Memory B cell (primary cell): Measurements from ENCODE around the gene ITCH.
A peak's percentile ranks its signal among the peaks of the same experiment; 100 is the strongest.
"Not testable (repeated sequence)": the region's sequence is repeated elsewhere in the genome, so short reads cannot be mapped to it uniquely, and the experiment has no call there.

ENCODE experiments used
- ATAC-seq: fragments of 150-1000 bp; cut with Tn5 transposase; 2 replicates; pipeline ENCODE4 v1.10.0; 2021; ENCODE audit warnings: low read depth, mild to moderate bottlenecking, moderate library complexity
- DNase-seq, 2 donors: peaks; one replicate each; pipeline ENCODE4 v3.0.0; 2022; ENCODE audit warnings: low spot score in 2 of 2
- H3K27ac Mint-ChIP-seq: one replicate; pipeline ENCODE4 v1.8.0; 2022; ENCODE audit warnings: mild to moderate bottlenecking, moderate library complexity, mixed read lengths
- H3K27me3 Mint-ChIP-seq: one replicate; pipeline ENCODE4 v1.8.0; 2022; ENCODE audit warnings: mixed read lengths
- H3K36me3 Mint-ChIP-seq: one replicate; pipeline ENCODE4 v1.8.0; 2022; ENCODE audit warnings: mild to moderate bottlenecking, mixed read lengths
- H3K4me1 Mint-ChIP-seq: one replicate; pipeline ENCODE4 v1.8.0; 2022; ENCODE audit warnings: mixed read lengths
- H3K4me3 Mint-ChIP-seq: one replicate; pipeline ENCODE4 v1.8.0; 2022; ENCODE audit warnings: mild to moderate bottlenecking, moderate library complexity, mixed read lengths
- H3K9me3 Mint-ChIP-seq: one replicate; pipeline ENCODE4 v1.8.0; 2022; ENCODE audit warnings: mixed read lengths

ITCH gene

DNA sequence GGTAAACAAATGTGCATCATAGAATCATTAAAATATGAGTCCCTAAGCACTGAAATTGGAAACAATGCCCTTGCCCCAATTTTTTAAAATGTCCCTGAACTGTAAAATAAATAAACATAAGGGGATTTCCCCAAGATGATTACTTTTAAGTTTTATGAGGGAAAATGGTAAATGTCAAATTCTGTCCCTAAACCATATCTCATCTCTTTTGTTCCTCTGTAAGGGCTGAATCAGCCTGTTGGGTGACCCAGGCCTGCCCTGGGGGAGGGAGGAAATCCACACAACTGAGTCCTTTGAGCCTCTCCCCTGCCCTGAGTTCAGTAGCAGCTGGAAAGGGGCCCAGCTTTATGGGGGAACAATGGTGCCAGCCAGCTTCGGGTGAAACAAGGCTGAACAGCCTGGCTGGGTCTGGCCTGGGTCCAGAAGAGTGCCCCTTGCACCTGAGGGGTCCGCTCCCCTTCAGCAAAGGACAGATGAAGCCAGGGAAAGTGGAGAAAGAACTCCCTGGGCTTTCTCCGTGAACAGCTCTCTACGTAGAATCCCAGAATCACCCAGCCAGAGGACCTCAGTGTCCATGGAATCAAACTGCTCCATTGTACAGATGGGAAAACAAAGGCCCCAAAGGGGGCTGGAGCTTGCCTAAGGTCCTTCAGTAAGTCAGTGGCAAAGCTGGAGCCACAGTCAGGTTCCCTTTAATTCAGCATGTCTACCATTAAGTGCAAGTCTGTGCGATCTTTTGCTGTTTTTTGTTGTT lies 28.2 kb upstream of the ITCH start:
- ATAC-seq (no peak), DNase-seq (no peak)
- no peaks in the 10 kb centered on the region for H3K27me3 Mint-ChIP-seq
- H3K9me3 Mint-ChIP-seq, result no peaks in the 10 kb centered on the region
- H3K4me1 Mint-ChIP-seq, result peaks cover 9% of the 10 kb centered on the region
- no peak overlapping the region for H3K4me3 Mint-ChIP-seq
- H3K36me3 Mint-ChIP-seq, result no peaks in the 10 kb centered on the region
- H3K27ac Mint-ChIP-seq, result peak overlapping the region; percentile 53

- Mint-ChIP-seq H3K27ac (peak overlapping the region; percentile 93), H3K27me3 (no peaks in the 10 kb centered on the region), H3K36me3 (no peaks in the 10 kb centered on the region), H3K9me3 (no peaks in the 10 kb centered on the region), H3K4me3 (peak overlapping the region; percentile 84), H3K4me1 (peaks cover 15% of the 10 kb centered on the region)
- ATAC-seq (no peak), DNase-seq (no peak)
These were observed 25.5 kb upstream of the ITCH start for GRCh38 chr20:34337544-34337943.

DNA sequence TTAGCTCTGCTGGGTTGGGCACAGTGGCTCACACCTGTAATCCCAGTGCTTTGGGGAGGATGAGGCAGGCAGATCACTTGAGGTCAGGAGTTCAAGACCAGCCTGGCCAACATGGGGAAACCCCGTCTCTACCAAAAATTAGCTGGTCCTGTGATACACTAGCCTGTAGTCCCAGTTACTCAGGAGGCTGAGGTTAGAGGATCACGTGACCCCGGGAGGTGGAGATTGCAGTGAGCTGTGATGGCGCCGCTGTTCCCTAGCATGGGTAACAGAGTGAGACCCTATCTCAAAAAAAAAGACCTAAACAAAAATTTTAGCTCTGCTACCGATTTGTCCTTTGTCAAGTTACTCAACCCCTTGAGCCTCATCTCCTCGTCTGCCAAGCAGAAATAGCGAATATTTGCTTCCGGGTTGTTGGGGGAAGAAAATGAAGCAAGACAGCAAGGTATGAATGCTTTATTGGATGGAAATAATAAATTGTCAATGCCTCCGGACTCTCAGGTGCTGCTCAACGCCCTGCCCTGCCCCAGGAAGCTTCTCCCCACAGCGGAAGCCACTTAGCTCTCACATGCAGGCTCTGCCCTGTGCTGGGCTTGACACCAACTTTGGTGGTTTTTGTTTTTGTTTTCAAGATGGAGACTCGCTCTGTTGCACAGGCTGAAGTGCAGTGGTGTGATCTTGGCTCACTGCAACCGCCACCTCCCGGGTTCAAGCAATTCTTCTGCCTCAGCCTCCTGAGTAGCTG lies 24.9 kb upstream of the ITCH start:
- Mint-ChIP-seq H3K36me3 (no peaks in the 10 kb centered on the region), H3K4me3 (peak overlapping the region; percentile 84), H3K9me3 (no peaks in the 10 kb centered on the region), H3K4me1 (peaks cover 15% of the 10 kb centered on the region), H3K27me3 (no peaks in the 10 kb centered on the region), H3K27ac (peak overlapping the region; percentile 93)
- peak; percentile 75 for ATAC-seq
- peak in 1 of 2 donors; percentile 29 for DNase-seq

DNA sequence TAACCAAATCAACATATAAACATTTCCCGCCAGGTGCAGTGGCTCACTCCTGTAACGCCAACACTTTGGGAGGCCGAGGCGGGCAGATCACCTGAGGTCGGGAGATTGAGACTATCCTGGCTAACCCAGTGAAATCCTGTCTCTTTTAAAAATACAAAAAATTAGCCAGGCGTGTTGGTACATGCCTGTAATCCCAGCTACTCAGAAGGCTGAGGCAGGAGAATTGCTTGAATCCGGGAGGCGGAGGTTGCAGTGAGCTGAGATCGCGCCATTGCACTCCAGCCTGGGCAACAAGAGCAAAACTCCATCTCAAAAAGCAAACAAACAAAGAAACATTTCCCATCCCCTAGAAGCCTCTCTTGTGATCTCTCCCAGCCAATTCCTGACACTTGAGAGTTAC lies 22.3 kb upstream of the ITCH start:
- DNase-seq, H3K27ac Mint-ChIP-seq, H3K36me3 Mint-ChIP-seq, ATAC-seq, H3K27me3 Mint-ChIP-seq, H3K9me3 Mint-ChIP-seq, H3K4me3 Mint-ChIP-seq: not testable (repeated sequence)
- peaks cover 18% of the 10 kb centered on the region for H3K4me1 Mint-ChIP-seq

GRCh38 chr20:34341199-34341598 lies 21.9 kb upstream of the ITCH start:
- not testable (repeated sequence) for ATAC-seq, H3K36me3 Mint-ChIP-seq, H3K27me3 Mint-ChIP-seq, H3K27ac Mint-ChIP-seq, DNase-seq, H3K9me3 Mint-ChIP-seq, H3K4me3 Mint-ChIP-seq
- peaks cover 18% of the 10 kb centered on the region for H3K4me1 Mint-ChIP-seq

GRCh38 chr20:34343458-34344211 lies 19.4 kb upstream of the ITCH start:
- Mint-ChIP-seq H3K27ac (peak overlapping the region; percentile 24), H3K4me1 (peaks cover 11% of the 10 kb centered on the region), H3K27me3 (no peaks in the 10 kb centered on the region), H3K4me3 (no peak overlapping the region), H3K36me3 (no peaks in the 10 kb centered on the region), H3K9me3 (no peaks in the 10 kb centered on the region)
- ATAC-seq, result no peak
- DNase-seq, result no peak

- DNase-seq, result no peak
- H3K4me3 Mint-ChIP-seq, result no peak overlapping the region
- no peak overlapping the region for H3K27ac Mint-ChIP-seq
- H3K4me1 Mint-ChIP-seq, result peaks cover 11% of the 10 kb centered on the region
- no peaks in the 10 kb centered on the region for H3K27me3 Mint-ChIP-seq
- H3K9me3 Mint-ChIP-seq, result no peaks in the 10 kb centered on the region
- H3K36me3 Mint-ChIP-seq, result no peaks in the 10 kb centered on the region
- no peak for ATAC-seq
These were observed 18.8 kb upstream of the ITCH start for GRCh38 chr20:34344238-34344637.

DNA sequence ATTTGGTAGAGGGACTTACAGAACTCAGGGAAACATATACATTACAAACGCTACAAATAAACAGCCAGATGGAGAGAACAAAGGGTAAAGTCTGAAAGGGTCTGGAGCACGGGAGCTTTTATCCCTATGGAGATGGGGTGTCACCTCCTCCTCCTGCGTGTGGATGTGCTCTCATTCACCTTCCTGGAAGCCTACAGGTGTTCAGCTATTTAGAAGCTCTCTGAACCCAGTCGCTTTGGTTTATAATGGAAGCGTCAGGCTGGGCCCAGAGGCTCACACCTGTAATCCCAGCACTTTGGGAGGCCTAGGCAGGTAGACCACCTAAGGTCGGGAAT lies 17.7 kb upstream of the ITCH start:
- Mint-ChIP-seq H3K36me3 (no peaks in the 10 kb centered on the region), H3K4me3 (no peak overlapping the region), H3K27me3 (no peaks in the 10 kb centered on the region), H3K4me1 (peaks cover 6% of the 10 kb centered on the region), H3K9me3 (no peaks in the 10 kb centered on the region), H3K27ac (no peak overlapping the region)
- no peak for ATAC-seq
- DNase-seq, result no peak

DNA sequence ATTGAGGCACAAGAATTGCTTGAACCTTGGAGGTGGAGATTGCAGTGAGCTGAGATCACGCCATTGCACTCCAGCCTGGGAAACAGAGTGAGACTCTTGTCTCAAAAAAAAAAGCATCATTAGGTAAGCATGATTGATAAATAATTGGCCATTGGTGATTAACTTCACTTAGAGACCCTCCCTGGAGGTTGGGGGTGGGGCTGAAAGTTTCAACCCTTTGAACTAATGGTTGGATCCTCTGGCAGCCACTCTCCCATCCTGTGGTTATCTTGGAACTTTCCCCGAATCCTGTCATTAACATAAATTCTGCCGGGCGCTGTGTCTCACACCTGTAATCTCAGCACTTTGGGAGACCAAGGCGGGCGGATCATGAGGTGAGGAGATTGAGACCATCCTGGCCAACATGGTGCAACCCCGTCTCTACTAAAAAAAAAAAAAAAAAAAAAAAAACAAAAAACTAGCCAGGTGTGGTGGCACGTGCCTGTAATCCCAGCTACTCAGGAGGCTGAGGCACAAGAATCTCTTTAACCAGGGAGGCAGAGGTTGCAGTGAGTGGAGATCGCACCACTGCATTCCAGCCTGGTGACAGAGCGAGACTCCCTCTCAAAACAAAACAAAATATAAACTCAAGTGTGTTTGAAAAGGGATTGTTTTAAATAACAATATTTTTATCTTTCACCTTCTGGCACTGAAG lies 17.1 kb upstream of the ITCH start:
- not testable (repeated sequence) for H3K36me3 Mint-ChIP-seq, H3K27ac Mint-ChIP-seq, H3K9me3 Mint-ChIP-seq, ATAC-seq, DNase-seq, H3K4me3 Mint-ChIP-seq, H3K27me3 Mint-ChIP-seq, H3K4me1 Mint-ChIP-seq

DNA sequence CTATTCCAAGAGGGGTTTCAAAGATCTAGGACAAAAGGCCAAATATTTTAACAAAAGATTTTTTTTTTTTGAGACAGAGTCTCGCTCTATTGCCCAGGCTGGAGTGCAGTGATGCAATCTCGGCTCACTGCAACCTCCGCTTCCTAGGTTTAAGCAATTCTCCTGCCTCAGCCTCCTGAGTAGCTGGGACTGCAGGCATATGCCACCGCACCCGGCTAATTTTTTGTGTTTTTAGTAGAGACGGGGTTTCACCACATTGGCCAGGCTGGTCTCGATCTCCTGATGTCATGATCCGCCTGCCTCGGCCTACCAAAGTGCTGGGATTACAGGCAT lies 16.6 kb upstream of the ITCH start:
- H3K27ac Mint-ChIP-seq, ATAC-seq, H3K36me3 Mint-ChIP-seq, H3K27me3 Mint-ChIP-seq, H3K4me1 Mint-ChIP-seq, H3K9me3 Mint-ChIP-seq, H3K4me3 Mint-ChIP-seq, DNase-seq: not testable (repeated sequence)

DNA sequence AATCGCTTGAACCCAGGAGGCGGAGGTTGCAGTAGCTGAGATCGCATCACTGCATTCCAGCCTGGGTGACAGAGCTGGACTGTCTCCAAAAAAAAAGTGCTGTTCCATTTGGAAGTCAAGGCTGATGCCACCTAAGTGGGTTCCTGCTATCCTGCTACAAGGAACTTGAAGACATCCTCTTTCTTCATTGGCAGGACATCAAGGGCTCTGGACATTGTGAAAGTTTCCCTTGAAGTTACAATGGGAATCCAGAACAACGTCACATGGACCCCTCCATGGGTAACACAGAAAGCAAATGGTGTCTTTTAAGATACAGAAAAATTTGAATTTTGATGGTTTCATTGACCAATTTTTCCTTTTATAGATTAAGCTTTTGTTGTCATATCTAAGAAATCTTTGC lies 15.5 kb upstream of the ITCH start:
- Mint-ChIP-seq H3K27ac (no peak overlapping the region), H3K4me3 (no peak overlapping the region), H3K36me3 (no peaks in the 10 kb centered on the region), H3K9me3 (no peaks in the 10 kb centered on the region), H3K4me1 (peaks cover 3% of the 10 kb centered on the region), H3K27me3 (no peaks in the 10 kb centered on the region)
- ATAC-seq, result no peak
- DNase-seq, result no peak

DNA sequence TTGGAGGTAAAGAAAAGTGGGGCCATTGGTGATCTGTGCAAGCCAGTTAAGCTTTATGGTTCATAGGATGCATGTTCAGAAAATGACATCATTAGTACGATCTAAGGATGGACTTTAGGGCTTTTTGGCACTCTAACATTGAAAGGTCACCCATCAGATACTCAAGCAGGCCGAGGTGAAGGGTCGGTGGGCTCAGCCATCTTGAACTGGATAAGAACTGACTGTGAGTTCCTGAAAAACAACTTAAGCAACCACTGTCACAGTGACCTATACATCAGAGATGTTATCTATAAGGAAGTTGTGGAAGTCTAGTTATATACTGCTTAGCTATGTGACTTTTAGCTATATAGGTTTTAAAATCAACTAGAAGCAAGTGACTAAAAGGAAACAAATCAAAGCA lies 13.0 kb upstream of the ITCH start:
- H3K27me3 Mint-ChIP-seq, result no peaks in the 10 kb centered on the region
- no peaks in the 10 kb centered on the region for H3K36me3 Mint-ChIP-seq

DNA sequence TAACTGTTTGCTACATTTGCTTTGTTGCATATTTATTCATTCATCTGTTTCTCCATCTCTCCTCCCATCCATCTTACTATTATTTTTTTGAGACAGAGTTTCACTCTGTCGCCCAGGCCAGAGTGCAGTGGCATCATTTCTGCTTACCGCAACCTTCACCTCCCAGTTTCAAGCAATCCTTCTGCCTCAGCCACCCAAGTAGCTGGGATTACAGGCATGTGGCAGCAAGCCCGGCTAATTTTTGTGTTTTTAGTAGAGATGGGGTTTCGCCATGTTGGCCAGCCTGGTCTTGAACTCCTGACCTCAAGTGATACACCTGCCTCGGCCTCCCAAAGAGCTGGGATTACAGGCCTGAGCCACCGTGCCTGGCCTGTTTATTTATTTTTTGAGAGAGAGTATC lies 9.6 kb upstream of the ITCH start:
- not testable (repeated sequence) for H3K36me3 Mint-ChIP-seq, DNase-seq, H3K27me3 Mint-ChIP-seq, H3K4me1 Mint-ChIP-seq, H3K27ac Mint-ChIP-seq, H3K9me3 Mint-ChIP-seq, ATAC-seq, H3K4me3 Mint-ChIP-seq

More for the DNA sequence above, 13.0 kb upstream of the ITCH start:
- ATAC-seq (no peak), DNase-seq (no peak)
- no peaks in the 10 kb centered on the region for H3K9me3 Mint-ChIP-seq
- no peak overlapping the region for H3K4me3 Mint-ChIP-seq
- no peak overlapping the region for H3K27ac Mint-ChIP-seq
- no peaks in the 10 kb centered on the region for H3K4me1 Mint-ChIP-seq

DNA sequence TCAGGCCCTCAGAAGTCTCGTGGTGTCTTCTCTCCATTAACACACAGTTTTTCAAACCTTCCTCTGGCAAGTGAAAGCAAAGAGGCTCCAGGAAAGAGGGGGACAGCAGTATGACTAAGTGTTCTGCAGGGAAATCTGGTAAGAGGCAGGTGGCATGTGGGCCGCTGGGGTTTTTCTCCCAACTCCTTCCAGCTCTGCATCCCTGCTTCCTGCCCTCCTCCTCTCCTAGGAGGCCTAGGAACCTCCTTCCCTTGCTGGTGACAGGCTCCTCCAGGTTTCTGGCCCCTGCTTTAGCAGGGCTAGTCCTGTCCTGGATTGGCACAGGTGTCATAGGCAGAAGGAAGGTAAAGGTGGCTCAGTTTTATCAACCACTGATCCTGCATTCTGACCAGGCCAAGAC lies 7.6 kb upstream of the ITCH start:
- Mint-ChIP-seq H3K36me3 (no peaks in the 10 kb centered on the region), H3K4me3 (no peak overlapping the region), H3K9me3 (no peaks in the 10 kb centered on the region), H3K27me3 (no peaks in the 10 kb centered on the region), H3K27ac (no peak overlapping the region), H3K4me1 (no peaks in the 10 kb centered on the region)
- no peak for ATAC-seq
- no peak for DNase-seq
